Testis (tissue), 2 donors: Measurements from ENCODE around the gene S100A14.

Source experiments
- CTCF ChIP-seq, 3 experiments: fragments of 450-650 bp in 2 of 3; fragments of 200-600 bp in 1 of 3; sonication (generic) in 1 of 3; IDR thresholded peaks; one replicate each; pipeline ENCODE4 v1.5.1; 2016 to 2019; ENCODE audit warnings: antibody characterized with exemption in 3 of 3, mild to moderate bottlenecking in 2 of 3, moderate library complexity in 1 of 3
- POLR2A ChIP-seq: fragments of 450-650 bp; IDR thresholded peaks from one replicate; pipeline ENCODE4 v1.6.1; 2017; ENCODE audit warnings: antibody characterized with exemption, mild to moderate bottlenecking, moderate library complexity

- TF ChIP-seq POLR2A (no peak), CTCF (IDR thresholded peaks at IDR 0.05) (no peak)
These were observed 38.5 kb downstream of the S100A14 start for GRCh38 chr1:153577624-153578051.
